ENCODE measurements around the gene FBLN1.

Gene FBLN1

DNA sequence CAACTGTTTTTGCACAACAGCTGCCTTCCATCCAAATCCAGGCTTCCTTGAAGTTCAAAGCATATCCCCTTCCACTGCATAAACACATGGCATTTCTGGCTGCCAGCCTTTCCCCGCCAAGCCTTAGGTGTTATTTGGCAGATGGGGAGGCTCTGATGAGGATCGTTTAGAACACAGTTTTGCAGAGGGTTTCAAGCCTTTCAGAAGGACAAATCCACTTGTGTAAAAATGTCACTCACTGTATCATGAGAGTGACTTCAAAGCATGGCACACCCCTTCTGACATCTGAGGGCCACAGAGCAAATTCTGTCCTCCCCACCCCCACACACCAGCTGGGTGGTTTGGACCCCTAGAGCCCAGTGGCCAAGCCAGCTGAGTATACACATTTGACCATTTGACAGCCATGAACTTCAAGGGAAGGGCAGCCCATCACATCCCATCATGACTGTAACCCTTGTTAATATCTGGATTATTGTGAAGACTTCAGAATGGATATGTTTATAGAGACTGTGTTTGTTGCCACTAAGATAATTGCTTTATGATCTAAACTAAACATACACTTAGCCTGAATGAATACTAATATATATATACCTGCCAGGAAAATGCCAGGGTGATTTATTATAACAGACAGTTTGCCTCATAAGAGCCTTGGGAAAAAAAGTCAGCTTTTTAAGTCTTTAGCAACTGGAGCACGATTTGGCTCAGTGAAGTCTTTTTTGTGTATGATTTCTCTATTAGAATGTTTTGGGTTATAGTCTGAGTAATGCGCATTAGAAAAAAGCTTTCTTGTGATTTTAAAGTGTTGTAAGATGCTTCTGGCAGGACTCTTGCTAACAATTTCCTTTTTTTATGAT is 31.9 kb downstream of the FBLN1 start:
- ChIA-PET CTCF (interaction anchor here (1.5 to 2.2 kb wide), 2 partner anchors 19 to 93 kb away, joined by 5 to 10 read pairs; no protein-coding TSS in a partner anchor), POLR2A (no interaction called here)
- H3K4me3 ChIP-seq (ENCODE audit: low read depth, low read length), result no peak overlapping the region
- peaks cover 0 to 53% of the 10 kb centered on the region in 2 experiments; a peak in 2 of 3 replicates for H3K36me3 ChIP-seq (ENCODE audit: control insufficient read depth in 2 of 2, insufficient read depth in 1 of 2, low read length in 2 of 2)
- H3K9me3 ChIP-seq (ENCODE audit: control insufficient read depth, insufficient read depth, low read depth, low read length), result no peaks in the 10 kb centered on the region
- H3K27ac ChIP-seq (ENCODE audit: extremely low read depth, low read depth, low read length), result no peak overlapping the region
- H3K4me1 ChIP-seq (ENCODE audit: control insufficient read depth, insufficient read depth, low read length), result peaks cover 28% of the 10 kb centered on the region
- TF ChIP-seq ZNF112 (tag by site-specific recombination; IDR thresholded peaks at IDR 0.05) (no peak), HOXD13 (CRISPR knock-in tag; IDR thresholded peaks at IDR 0.05; ENCODE audit: borderline replicate concordance) (no peak), ZNF792 (tag by site-specific recombination; IDR thresholded peaks at IDR 0.05) (no peak), ZNF561 (tag by site-specific recombination; IDR thresholded peaks at IDR 0.05; ENCODE audit: borderline replicate concordance) (no peak), ZNF544 (tag by site-specific recombination; IDR thresholded peaks at IDR 0.05) (no peak), ZNF366 (tag by site-specific recombination; conservative IDR thresholded peaks at IDR 0.05) (peak; percentile 54), ZNF510 (tag by site-specific recombination; IDR thresholded peaks at IDR 0.05; ENCODE audit: insufficient replicate concordance) (no peak), ZNF292 (tag by site-specific recombination; IDR thresholded peaks at IDR 0.05; ENCODE audit: borderline replicate concordance, low read depth) (no peak), KLF9 (tag by site-specific recombination; IDR thresholded peaks at IDR 0.05; ENCODE audit: low read depth) (no peak), GLIS2 (tag by site-specific recombination; IDR thresholded peaks at IDR 0.05) (no peak), SALL2 (tag by site-specific recombination; IDR thresholded peaks at IDR 0.05; ENCODE audit: borderline replicate concordance) (no peak), ZIC2 (tag by site-specific recombination; IDR thresholded peaks at IDR 0.05) (peak; percentile 18; the same call in 1 of the 2 replicates), ZNF302 (tag by site-specific recombination; IDR thresholded peaks at IDR 0.05; ENCODE audit: low read depth) (no peak)
- TF ChIP-seq, protein P1, sequence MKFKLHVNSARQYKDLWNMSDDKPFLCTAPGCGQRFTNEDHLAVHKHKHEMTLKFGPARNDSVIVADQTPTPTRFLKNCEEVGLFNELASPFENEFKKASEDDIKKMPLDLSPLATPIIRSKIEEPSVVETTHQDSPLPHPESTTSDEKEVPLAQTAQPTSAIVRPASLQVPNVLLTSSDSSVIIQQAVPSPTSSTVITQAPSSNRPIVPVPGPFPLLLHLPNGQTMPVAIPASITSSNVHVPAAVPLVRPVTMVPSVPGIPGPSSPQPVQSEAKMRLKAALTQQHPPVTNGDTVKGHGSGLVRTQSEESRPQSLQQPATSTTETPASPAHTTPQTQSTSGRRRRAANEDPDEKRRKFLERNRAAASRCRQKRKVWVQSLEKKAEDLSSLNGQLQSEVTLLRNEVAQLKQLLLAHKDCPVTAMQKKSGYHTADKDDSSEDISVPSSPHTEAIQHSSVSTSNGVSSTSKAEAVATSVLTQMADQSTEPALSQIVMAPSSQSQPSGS (tag by site-specific recombination; IDR thresholded peaks at IDR 0.05; ENCODE audit: low read depth), result no peak
- TF ChIP-seq, protein P2, sequence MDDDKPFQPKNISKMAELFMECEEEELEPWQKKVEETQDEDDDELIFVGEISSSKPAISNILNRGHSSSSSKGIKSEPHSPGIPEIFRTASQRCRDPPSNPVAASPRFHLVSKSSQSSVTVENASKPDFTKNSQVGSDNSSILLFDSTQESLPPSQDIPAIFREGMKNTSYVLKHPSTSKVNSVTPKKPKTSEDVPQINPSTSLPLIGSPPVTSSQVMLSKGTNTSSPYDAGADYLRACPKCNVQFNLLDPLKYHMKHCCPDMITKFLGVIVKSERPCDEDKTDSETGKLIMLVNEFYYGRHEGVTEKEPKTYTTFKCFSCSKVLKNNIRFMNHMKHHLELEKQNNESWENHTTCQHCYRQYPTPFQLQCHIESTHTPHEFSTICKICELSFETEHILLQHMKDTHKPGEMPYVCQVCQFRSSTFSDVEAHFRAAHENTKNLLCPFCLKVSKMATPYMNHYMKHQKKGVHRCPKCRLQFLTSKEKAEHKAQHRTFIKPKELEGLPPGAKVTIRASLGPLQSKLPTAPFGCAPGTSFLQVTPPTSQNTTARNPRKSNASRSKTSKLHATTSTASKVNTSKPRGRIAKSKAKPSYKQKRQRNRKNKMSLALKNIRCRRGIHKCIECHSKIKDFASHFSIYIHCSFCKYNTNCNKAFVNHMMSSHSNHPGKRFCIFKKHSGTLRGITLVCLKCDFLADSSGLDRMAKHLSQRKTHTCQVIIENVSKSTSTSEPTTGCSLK (tag by site-specific recombination; IDR thresholded peaks at IDR 0.05), result no peak
- TF ChIP-seq, protein P3, sequence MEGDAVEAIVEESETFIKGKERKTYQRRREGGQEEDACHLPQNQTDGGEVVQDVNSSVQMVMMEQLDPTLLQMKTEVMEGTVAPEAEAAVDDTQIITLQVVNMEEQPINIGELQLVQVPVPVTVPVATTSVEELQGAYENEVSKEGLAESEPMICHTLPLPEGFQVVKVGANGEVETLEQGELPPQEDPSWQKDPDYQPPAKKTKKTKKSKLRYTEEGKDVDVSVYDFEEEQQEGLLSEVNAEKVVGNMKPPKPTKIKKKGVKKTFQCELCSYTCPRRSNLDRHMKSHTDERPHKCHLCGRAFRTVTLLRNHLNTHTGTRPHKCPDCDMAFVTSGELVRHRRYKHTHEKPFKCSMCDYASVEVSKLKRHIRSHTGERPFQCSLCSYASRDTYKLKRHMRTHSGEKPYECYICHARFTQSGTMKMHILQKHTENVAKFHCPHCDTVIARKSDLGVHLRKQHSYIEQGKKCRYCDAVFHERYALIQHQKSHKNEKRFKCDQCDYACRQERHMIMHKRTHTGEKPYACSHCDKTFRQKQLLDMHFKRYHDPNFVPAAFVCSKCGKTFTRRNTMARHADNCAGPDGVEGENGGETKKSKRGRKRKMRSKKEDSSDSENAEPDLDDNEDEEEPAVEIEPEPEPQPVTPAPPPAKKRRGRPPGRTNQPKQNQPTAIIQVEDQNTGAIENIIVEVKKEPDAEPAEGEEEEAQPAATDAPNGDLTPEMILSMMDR (tag by site-specific recombination; IDR thresholded peaks at IDR 0.05), result no peak
- TF ChIP-seq, protein P4, sequence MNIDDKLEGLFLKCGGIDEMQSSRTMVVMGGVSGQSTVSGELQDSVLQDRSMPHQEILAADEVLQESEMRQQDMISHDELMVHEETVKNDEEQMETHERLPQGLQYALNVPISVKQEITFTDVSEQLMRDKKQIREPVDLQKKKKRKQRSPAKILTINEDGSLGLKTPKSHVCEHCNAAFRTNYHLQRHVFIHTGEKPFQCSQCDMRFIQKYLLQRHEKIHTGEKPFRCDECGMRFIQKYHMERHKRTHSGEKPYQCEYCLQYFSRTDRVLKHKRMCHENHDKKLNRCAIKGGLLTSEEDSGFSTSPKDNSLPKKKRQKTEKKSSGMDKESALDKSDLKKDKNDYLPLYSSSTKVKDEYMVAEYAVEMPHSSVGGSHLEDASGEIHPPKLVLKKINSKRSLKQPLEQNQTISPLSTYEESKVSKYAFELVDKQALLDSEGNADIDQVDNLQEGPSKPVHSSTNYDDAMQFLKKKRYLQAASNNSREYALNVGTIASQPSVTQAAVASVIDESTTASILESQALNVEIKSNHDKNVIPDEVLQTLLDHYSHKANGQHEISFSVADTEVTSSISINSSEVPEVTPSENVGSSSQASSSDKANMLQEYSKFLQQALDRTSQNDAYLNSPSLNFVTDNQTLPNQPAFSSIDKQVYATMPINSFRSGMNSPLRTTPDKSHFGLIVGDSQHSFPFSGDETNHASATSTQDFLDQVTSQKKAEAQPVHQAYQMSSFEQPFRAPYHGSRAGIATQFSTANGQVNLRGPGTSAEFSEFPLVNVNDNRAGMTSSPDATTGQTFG (tag by site-specific recombination; IDR thresholded peaks at IDR 0.05; ENCODE audit: borderline replicate concordance), result no peak
- TF ChIP-seq, protein P5, sequence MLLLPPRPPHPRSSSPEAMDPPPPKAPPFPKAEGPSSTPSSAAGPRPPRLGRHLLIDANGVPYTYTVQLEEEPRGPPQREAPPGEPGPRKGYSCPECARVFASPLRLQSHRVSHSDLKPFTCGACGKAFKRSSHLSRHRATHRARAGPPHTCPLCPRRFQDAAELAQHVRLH (tag by site-specific recombination; IDR thresholded peaks at IDR 0.05), result no peak
- TF ChIP-seq, protein P6, sequence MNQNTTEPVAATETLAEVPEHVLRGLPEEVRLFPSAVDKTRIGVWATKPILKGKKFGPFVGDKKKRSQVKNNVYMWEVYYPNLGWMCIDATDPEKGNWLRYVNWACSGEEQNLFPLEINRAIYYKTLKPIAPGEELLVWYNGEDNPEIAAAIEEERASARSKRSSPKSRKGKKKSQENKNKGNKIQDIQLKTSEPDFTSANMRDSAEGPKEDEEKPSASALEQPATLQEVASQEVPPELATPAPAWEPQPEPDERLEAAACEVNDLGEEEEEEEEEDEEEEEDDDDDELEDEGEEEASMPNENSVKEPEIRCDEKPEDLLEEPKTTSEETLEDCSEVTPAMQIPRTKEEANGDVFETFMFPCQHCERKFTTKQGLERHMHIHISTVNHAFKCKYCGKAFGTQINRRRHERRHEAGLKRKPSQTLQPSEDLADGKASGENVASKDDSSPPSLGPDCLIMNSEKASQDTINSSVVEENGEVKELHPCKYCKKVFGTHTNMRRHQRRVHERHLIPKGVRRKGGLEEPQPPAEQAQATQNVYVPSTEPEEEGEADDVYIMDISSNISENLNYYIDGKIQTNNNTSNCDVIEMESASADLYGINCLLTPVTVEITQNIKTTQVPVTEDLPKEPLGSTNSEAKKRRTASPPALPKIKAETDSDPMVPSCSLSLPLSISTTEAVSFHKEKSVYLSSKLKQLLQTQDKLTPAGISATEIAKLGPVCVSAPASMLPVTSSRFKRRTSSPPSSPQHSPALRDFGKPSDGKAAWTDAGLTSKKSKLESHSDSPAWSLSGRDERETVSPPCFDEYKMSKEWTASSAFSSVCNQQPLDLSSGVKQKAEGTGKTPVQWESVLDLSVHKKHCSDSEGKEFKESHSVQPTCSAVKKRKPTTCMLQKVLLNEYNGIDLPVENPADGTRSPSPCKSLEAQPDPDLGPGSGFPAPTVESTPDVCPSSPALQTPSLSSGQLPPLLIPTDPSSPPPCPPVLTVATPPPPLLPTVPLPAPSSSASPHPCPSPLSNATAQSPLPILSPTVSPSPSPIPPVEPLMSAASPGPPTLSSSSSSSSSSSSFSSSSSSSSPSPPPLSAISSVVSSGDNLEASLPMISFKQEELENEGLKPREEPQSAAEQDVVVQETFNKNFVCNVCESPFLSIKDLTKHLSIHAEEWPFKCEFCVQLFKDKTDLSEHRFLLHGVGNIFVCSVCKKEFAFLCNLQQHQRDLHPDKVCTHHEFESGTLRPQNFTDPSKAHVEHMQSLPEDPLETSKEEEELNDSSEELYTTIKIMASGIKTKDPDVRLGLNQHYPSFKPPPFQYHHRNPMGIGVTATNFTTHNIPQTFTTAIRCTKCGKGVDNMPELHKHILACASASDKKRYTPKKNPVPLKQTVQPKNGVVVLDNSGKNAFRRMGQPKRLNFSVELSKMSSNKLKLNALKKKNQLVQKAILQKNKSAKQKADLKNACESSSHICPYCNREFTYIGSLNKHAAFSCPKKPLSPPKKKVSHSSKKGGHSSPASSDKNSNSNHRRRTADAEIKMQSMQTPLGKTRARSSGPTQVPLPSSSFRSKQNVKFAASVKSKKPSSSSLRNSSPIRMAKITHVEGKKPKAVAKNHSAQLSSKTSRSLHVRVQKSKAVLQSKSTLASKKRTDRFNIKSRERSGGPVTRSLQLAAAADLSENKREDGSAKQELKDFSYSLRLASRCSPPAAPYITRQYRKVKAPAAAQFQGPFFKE (tag by site-specific recombination; IDR thresholded peaks at IDR 0.05; ENCODE audit: borderline replicate concordance), result no peak

Data from HEK293 (cell line).